Stimulated activated CD8-positive, alpha-beta memory T cell treated with anti-CD3 and anti-CD28 coated beads, Interleukin-2, amount 100 ng/mL, for 1 hour (primary cell): Measurements from ENCODE around the gene SHISA5.
A peak's percentile ranks its signal among the peaks of the same experiment; 100 is the strongest.

Source experiments
- DNase-seq, 2 donors: peaks; one replicate each; pipeline ENCODE4 v3.0.0-alpha.2; 2020; ENCODE audit warnings: low read depth in 2 of 2

SHISA5 gene

DNA sequence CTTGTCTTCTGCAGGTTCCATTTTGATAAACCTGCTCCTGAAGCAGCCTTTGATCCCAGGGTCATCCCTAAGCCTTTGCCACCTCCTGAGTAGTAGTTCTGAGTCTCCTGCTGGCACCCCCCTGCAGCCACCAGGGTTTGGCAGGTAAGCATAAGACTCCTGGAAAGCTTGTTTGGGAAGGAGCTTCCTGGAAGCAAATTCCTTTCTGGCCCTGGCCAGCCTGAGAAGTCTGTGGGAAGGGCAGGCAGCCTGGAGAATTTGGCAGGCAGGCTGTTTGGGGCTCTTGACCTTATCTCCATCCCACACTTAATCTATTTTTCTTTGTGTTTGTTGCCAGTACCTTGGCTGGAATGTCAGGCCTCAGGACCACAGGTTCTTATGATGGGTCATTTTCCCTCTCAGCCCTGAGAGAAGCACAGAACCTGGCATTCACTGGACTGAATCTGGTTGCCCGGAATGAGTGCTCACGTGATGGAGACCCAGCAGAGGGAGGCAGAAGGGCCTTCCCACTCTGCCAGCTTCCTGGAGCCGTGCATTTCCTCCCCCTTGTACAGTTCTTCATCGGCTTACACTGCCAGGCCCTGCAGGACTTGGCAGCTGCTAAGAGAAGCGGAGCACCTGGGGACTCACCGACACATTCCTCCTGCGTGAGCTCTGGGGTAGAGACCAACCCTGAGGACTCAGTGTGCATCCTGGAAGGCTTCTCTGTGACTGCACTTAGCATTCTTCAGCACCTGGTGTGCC, 44.0 kb downstream of the SHISA5 start:
- no peak for DNase-seq

DNA sequence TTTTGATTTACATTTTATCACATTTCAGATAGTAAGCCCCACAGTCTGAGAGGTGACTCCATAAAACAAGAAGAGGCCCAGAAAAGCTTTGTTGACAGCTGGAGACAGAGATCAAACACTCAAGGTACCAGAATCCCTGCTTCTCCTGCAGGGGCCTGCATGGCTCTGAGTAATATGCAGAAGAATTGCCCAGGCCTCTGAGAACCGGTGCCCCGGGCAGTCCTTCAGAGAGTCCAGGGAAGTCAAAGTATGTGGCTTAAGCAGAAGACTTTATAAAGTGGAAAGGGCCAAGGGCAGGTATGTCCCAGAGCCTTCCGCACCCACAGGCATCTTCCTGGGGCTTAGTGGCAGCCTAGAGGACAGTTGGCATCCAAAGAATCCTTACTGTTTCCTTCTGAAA, 44.6 kb downstream of the SHISA5 start:
- no peak for DNase-seq

GRCh38 chr3:48456456-48456855, 47.5 kb downstream of the SHISA5 start:
- DNase-seq = no peak

GRCh38 chr3:48451270-48451669, 52.7 kb downstream of the SHISA5 start:
- no peak for DNase-seq

DNA sequence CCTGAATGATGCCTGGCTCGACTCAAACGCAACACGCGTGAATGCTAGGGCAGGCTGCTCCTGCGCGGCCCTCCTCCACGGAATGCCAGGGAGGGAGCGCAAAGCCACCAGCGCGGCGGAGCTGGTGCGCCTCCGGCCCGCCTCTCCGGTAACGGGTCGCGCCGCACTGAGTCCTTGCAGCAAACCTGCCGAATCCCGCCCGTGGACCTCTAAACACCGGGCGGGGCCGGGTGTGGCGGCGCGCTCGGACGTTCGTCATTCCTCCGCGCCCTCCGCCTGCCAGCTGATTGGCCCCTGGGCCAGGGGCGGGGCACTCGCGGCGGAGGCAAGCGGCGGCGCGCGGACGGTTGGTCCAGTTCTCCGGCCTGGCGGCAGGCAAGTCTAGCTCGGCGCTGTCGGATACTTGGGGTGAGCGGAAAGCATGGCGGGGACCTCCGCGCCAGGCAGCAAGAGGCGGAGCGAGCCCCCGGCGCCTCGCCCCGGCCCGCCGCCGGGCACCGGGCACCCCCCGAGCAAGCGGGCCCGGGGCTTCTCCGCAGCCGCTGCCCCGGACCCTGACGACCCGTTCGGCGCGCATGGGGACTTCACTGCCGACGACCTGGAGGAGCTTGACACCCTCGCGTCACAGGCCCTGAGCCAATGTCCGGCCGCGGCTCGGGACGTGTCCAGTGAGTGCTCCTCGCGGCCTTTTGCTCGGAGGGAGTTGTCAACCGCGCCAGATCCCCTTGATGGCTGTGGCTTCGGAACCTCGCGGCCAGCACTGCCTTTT, 57.4 kb downstream of the SHISA5 start, which contains the start of gene ATRIP:
TSS of gene ATRIP (plus strand) at position 313 of the 769 bp plus-strand sequence. CDS start at position 422, 109 bp downstream.
- DNase-seq = peak; percentile 73 to 74

- DNase-seq = no peak
Measured at GRCh38 chr3:48446043-48446424, 57.9 kb downstream of the SHISA5 start.

DNA sequence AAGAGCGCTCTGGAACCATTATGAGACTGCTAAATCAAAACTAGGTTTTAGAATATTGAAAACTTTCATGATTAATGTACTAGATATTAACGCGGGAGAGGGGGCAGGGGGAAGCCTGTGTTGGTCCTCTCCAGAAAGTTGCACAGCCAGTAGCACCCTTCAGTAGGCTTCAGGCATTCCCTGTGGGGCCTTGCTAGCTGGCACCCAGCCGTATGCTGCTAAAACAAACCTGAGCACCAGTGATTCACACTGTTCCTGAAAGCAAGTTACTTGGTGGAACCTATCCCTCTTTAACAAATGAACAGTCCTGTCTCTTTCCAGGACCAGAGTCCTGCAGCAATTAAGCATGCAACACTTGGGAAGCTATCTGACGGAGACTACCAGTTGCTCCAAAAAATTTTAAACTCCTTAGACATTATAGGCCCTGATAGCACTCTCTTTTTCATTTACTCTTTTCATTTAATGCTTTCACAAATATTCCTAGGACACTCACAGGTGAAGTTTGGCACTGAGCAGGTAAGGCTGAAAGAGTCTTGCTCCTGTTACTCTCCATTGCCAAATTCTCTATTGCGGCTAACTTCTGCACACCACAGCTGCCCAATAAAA, 58.6 kb downstream of the SHISA5 start:
- no peak for DNase-seq

DNA sequence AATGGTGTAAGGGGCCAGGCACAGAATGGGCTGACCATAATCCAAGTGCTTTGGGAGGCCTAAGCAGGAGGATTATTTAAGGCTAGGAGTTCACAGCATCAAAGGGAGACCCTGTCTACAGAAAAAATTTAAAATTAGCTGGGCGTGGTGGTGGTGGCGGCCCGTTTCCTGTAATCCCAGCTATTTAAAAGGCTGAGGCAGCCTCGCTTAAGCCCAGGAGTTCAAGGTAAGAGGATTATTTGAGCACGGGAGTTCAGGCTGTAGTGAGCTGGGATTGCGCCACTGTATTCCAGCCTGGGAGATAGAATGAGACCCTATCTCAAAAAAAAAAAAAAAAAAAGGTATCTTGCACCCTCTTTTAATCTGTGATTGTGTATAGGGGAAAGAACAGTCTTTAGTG, 62.0 kb downstream of the SHISA5 start:
- no peak for DNase-seq

- no peak for DNase-seq
Measured at GRCh38 chr3:48440590-48440958, 63.4 kb downstream of the SHISA5 start.

- peak; percentile 96 to 97 for DNase-seq
Measured at GRCh38 chr3:48439820-48440589, 64.0 kb downstream of the SHISA5 start, which contains the start of the genes CCDC51 and TMA7. CCDC51 (minus strand) TSS chr3:48440119; CDS start chr3:48435128, 4,991 bp downstream. TMA7 (plus strand) TSS chr3:48440257; CDS start chr3:48440297, 40 bp downstream.

DNA sequence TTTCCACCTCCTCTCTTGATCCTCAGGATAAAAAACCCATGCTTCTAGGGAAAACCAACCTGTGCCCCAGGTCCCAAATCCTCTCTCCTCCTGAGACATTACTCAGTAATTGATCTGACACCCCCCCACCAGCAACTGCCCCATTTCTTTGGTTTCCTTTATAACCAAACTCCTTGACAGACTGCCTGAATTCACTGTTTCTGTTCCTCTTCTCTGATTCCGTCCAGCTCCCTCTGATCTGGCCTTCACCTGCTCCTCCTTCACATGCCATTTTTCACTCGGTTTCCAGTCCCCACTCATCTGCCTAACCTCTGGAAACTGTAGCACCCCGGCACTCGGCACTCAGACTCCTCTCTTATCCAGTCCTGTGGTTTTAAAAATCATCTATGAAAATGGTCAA, 66.2 kb downstream of the SHISA5 start:
- no peak for DNase-seq

- no peak for DNase-seq
Measured at GRCh38 chr3:48436855-48437254, 67.1 kb downstream of the SHISA5 start.

DNA sequence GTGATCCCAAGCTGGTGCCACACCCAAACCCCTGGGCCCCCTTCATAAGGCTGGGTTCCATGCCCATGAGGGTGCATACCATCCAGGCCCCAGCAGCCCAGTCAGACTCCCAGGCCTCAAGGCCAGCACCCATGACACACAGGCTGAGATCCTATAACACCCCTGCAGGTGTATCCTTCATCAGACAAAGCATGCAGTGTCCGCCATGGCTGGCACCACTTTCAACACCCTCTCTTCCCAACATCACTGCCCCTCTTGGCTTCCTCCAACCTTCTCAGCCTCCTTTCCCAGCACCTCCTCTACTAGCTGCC, 67.5 kb downstream of the SHISA5 start:
- DNase-seq = no peak

DNA sequence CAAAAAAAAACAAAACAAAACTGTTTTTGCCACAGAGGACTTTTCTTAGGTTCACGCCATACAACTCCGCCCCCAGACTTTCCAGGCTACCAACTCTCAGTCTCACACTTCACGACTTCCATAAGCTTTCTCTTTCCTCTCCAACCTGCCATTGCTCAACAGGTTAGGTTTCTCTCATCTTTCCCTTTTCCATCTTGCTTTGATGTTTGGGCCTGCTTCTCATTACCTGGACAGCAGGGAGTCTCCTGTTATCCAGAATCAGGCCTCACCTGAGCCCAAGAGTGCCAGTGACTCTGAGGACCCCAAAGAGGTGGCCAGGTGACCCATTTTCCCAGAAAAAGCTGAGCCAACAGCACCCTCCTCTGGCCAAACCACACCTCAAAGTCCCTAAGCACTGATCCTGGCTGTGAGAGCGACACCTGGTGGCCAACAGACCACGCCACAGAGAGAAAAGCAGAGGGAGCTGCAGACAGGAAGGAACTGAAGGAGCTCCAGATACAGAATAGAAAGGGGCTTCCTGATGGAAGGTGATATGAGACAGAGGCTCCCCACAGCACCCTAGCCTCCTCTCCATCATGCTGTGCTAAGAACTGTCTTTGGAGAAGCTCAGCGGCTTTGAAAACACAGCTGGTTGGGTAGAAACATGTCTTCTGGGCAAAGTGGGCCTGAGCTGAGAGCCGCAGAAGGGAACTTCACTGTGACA, 68.0 kb downstream of the SHISA5 start:
- peak; percentile 71 to 77 for DNase-seq

GRCh38 chr3:48435223-48435595, 68.8 kb downstream of the SHISA5 start:
- no peak for DNase-seq

- DNase-seq = no peak
Measured at GRCh38 chr3:48434591-48435222, 69.3 kb downstream of the SHISA5 start.

DNA sequence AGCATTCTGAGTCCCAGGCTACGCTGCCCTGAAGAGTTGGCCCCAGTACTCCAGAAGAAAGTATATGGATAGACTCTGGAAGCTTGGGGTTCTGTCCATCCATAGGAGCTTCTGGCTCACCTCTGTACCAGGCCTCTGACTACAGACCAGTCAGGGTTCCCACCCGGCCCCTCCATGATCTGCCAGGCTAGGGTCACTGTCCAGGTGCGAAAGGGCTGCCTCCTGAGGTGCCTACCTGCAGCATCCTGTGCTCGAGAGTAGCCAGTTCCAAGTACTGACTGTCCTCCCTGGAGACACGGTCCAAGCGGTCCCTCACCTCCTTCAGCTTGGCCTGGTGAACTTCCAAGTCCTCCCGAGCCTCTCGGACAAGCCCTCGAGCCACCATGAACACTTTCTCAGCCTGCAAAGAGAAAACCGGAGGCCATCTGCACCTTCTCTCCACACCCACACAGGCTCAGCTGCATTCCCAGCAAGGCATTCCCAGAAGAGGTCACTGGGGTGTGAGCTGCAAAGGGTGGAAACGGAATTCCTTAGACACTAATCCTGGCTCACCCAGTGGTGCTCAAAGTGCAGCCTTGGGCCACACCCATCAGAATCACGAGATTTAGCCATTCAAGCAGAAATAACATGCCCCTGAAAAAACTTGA, 70.4 kb downstream of the SHISA5 start:
- DNase-seq = no peak

DNA sequence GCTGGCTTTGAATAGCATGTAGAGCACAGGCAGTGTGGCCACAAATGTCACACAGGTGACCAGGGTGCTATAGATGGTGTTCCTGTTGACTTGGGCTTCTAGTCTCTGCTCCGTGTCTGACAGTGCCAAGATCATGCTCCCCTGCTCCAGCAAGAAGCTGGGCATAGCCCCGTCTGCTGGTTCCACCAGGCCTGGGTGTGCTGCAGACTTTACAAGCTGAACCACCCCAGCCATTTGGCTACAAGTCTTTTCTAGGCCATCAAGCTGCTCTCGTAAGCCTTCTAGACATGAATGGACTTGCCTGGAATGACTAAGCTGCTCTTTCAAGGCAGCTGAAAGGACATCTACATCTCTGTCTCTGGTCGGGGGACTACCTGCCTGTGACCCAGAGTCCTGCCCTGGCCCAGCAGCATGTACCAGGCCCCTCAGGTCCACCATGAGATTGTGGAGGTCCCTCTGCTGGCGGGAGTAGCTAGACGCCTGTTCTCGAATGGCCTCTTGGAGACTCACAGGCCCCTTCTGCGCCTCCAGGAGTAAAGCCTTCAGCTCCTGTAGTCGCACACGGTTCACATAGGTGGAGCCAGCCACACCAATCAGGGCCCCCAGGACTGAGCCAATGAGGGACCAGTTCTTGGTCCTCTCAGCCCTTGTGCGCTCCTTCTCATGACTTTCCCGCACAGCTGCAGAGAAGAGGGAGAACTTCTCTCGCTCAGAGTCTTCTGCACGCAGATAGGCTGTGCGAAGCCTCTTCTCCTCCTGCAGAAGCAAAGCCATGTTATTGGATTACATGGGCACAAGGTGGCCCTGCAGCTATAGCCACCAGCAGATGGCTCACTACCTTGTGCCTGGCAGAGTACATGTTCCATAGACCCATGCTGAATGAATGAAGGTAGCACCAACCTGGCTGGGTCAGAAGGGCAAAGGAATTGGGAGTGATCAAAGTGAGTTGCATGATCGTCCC, 71.3 kb downstream of the SHISA5 start:
- DNase-seq = no peak
